Neural crest cell (in vitro differentiated cells): ENCODE results near the gene IL4R. TPM values are rescaled to one million over a fixed set of nuclear protein-coding genes. Genes with fewer than 3 reads are reported as not detected.
A peak's percentile ranks its signal among the peaks of the same experiment; 100 is the strongest.

Experiments used
- DNase-seq: peaks from one replicate; pipeline ENCODE4 v3.0.0; 2021; ENCODE audit warnings: low read depth, mixed read lengths, low spot score
- H3K27ac Mint-ChIP-seq: one replicate; pipeline ENCODE4 v1.8.0; 2021; ENCODE audit warnings: mild to moderate bottlenecking, mixed read lengths; ENCODE audit not compliant: unreplicated experiment
- H3K27me3 Mint-ChIP-seq: 2 replicates; pipeline ENCODE4 v1.8.0; 2021; ENCODE audit warnings: low read depth, mild to moderate bottlenecking, mixed read lengths
- H3K36me3 Mint-ChIP-seq: 2 replicates; pipeline ENCODE4 v1.8.0; 2021; ENCODE audit warnings: low read depth, mild to moderate bottlenecking, mixed read lengths
- H3K4me1 Mint-ChIP-seq: 2 replicates; pipeline ENCODE4 v1.8.0; 2021; ENCODE audit warnings: mixed read lengths
- H3K4me3 Mint-ChIP-seq: one replicate; pipeline ENCODE4 v1.8.0; 2021; ENCODE audit warnings: mild to moderate bottlenecking, mixed read lengths
- H3K9me3 Mint-ChIP-seq: 2 replicates; pipeline ENCODE4 v1.8.0; 2021; ENCODE audit warnings: mixed read lengths
- total RNA-seq: library from RNA; stranded (reverse); gene quantifications from 2 replicates; pipeline ENCODE4 v1.2.1, GENCODE V29; 2021
- TF ChIP-seq, protein P1 (sequence below): fragments of 200-600 bp; sonication (generic); conservative IDR thresholded peaks from 2 replicates; pipeline ENCODE4 v1.5.0; 2021; ENCODE audit warnings: antibody characterized with exemption, mild to moderate bottlenecking

Gene IL4R
- total RNA-seq, 1 donor from 2014 or later, result 11.2 TPM

DNA sequence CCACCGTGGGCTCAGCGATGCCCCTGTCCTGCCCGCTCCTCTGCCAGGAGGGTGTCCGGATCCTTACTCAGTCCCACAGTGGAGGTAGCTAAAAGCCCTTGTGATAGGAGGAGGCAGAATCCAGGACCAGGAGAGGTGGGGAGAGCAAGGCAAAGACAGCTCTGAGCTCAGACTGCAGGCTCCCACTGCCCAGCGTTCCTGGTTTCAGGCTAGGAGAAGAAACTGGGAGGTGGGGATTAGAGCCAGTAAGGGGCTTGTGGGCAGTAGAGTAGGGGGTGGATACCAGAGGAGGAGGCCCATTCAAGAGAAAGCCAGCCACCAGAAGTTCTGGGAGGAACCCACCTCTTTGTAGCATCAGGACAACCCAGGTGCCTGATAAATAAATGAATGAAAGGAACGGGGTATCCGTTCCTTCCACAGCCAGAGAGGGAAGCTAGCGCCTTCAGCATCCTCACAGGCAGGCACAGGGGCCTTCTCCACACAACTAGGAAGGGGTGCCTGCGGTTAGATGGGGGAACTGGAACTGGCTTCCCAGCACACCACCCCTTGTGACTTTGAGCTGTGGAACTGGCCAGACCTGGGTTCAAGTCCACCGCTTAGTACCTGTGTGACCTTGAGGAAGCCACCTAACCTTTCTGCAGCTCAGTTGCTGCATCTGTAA, 90.5 kb downstream of the IL4R start:
- H3K4me1 Mint-ChIP-seq, result peaks cover 17% of the 10 kb centered on the region
- H3K9me3 Mint-ChIP-seq, result no peaks in the 10 kb centered on the region

DNA sequence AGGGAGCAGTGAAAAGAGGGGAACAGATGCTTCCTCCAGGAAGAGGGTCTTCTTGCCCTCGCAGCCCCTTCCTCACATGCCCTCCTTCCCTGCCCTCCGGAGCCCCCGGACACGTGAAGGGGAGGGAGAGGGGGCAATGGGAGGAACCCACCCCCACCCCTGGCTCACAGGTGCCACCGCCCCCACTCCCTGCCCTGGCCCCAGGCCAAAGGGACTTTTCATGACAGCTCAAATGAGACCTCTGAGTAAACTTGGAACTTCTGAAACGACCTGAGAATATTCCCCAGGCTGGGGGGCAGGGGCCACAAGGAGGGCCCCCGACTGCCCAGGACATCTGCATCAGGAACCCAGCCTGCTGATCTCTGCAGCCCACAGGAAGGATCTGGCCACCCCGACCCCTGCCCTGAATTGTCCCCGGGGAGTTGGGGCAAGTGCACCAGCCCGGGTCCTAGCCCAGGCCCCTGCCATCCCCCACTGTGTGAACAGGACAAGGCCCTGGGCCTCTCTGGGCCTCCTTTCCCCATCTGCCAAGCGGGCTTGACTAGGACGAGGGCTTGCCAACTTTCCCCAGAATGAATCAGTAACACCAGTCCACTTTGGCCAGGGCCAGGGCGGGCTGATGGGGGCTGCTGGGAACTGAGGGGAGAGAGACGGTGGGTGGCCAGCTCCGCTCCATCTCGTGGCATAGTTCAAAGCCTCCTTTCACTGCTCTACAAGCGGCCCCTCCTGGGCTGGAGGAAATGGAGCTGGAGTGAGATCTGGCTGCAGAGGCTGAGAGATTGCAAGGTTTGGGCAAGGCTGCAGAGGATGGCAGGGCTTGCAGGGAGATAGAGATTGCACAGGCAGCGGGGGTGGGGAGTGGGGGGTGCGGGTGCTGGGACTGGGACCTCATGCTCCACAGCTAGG, 92.0 kb downstream of the IL4R start:
- no peak for DNase-seq
- TF ChIP-seq, protein P1, sequence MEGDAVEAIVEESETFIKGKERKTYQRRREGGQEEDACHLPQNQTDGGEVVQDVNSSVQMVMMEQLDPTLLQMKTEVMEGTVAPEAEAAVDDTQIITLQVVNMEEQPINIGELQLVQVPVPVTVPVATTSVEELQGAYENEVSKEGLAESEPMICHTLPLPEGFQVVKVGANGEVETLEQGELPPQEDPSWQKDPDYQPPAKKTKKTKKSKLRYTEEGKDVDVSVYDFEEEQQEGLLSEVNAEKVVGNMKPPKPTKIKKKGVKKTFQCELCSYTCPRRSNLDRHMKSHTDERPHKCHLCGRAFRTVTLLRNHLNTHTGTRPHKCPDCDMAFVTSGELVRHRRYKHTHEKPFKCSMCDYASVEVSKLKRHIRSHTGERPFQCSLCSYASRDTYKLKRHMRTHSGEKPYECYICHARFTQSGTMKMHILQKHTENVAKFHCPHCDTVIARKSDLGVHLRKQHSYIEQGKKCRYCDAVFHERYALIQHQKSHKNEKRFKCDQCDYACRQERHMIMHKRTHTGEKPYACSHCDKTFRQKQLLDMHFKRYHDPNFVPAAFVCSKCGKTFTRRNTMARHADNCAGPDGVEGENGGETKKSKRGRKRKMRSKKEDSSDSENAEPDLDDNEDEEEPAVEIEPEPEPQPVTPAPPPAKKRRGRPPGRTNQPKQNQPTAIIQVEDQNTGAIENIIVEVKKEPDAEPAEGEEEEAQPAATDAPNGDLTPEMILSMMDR, result no peak
- H3K9me3 Mint-ChIP-seq, result peaks cover 3% of the 10 kb centered on the region
- peaks cover 17% of the 10 kb centered on the region for H3K4me1 Mint-ChIP-seq
- H3K27me3 Mint-ChIP-seq, result peaks cover 4% of the 10 kb centered on the region
- no peak overlapping the region for H3K27ac Mint-ChIP-seq
- H3K4me3 Mint-ChIP-seq, result no peak overlapping the region
- no peaks in the 10 kb centered on the region for H3K36me3 Mint-ChIP-seq

More for the DNA sequence above, 90.5 kb downstream of the IL4R start:
- H3K36me3 Mint-ChIP-seq, result no peaks in the 10 kb centered on the region
- H3K27ac Mint-ChIP-seq, result no peak overlapping the region
- TF ChIP-seq, protein P1, result no peak
- H3K27me3 Mint-ChIP-seq, result peaks cover 4% of the 10 kb centered on the region
- DNase-seq, result no peak
- no peak overlapping the region for H3K4me3 Mint-ChIP-seq

DNA sequence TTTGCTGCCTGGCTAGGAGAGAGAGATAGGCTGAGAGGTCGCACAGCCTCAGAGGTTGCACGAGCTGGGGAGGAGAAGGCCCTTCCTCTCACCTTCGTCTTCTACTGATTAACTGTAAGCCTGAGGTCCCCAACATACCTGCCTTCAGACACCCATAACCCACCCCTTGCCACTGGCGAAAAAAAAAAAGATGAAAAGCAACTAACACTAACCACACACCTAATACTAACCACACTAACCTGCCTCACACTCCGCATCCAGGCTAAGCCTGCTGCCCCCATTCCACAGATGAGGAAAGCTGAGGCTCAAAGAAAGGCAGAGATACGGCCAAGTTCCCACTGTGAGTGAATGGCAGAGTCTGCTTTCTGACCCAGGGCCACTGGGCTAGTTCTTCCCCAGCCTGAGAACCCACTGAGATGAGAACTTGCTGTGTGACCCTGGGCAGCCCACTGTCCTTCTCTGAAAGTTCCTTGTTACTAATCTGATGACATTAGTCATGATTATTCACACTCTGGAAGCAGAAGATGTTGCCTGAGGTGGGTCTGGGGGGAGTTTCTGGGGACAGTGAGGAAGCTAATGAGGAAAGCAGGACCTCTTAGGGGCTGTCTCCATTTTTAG, 92.8 kb downstream of the IL4R start:
- Mint-ChIP-seq H3K9me3 (peaks cover 4% of the 10 kb centered on the region), H3K27me3 (peaks cover 4% of the 10 kb centered on the region), H3K4me1 (peaks cover 17% of the 10 kb centered on the region), H3K36me3 (no peaks in the 10 kb centered on the region), H3K27ac (no peak overlapping the region), H3K4me3 (no peak overlapping the region)
- no peak for DNase-seq
- TF ChIP-seq, protein P1, result no peak

DNA sequence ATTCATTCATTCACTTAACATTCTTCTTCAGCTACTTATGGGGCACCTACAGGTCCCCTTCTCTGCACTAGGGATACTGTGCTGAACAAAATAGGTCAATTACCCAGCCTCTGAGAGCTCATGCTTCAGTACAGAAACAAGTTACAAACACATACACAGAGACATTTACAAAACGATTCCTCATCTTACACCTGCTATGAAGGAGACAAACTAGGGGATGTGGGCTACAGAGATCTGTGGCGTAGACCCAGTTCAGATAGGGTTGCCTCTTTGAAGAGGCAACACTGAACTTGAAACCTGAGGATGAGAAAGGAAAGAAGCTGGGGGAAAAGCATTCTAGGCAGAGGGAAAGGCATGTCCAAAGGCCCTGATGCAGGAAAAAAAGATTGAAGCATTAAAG, 93.4 kb downstream of the IL4R start:
- DNase-seq, result no peak
- Mint-ChIP-seq H3K9me3 (peaks cover 4% of the 10 kb centered on the region), H3K4me1 (peaks cover 17% of the 10 kb centered on the region), H3K27me3 (peaks cover 4% of the 10 kb centered on the region), H3K4me3 (no peak overlapping the region), H3K36me3 (no peaks in the 10 kb centered on the region), H3K27ac (peak overlapping the region; percentile 94)
- TF ChIP-seq, protein P1, result no peak

DNA sequence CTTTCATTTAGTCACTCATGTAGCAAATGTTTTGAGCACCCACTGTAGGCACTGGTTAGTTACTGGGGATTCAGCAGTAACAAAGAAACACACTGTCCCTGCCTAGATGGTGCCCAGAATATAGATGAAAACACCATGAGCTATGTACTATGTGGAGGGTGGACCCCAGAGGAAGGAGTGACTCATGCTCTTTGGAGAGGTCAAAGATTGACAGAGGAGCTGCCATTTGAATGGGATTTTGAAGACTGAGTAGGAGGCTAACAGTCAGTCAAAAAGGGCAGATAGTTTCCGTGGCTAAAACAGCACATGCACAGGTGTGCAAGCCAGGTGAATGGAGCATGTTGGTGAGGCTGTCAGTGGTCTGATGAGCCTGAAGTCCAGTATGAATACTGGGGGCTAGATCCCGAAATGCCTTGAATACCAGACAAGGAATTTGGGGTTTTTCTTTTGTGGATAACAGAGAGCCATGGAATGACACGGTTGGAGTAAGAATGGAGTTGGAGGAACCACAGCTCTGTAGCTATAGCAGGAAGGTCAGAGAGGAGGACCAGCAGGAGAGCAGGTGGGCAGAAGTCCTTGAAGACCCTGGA, 94.3 kb downstream of the IL4R start:
- Mint-ChIP-seq H3K4me1 (peaks cover 17% of the 10 kb centered on the region), H3K27me3 (no peaks in the 10 kb centered on the region), H3K9me3 (peaks cover 4% of the 10 kb centered on the region), H3K27ac (peak overlapping the region; percentile 23), H3K4me3 (no peak overlapping the region), H3K36me3 (no peaks in the 10 kb centered on the region)
- no peak for DNase-seq
- TF ChIP-seq, protein P1, result no peak
